H9 (cell line): Measurements from ENCODE around the gene RIT2. TPM values are rescaled to one million over a fixed set of nuclear protein-coding genes. Genes with fewer than 3 reads are reported as not detected.

Experiments
- DNase-seq: peaks from one replicate; pipeline ENCODE4 v3.0.0-alpha.2; 2017
- H2AFZ ChIP-seq: one replicate; pipeline ENCODE4 v1.6.1; 2013; ENCODE audit warnings: mild to moderate bottlenecking, low read length, control low read depth, moderate library complexity
- H2AK5ac ChIP-seq: 2 replicates; pipeline ENCODE4 v1.6.1; 2013; ENCODE audit warnings: low read length, control low read depth, mixed read lengths; ENCODE audit not compliant: insufficient read length
- H2BK120ac ChIP-seq: one replicate; pipeline ENCODE4 v1.6.1; 2013; ENCODE audit warnings: low read depth, mild to moderate bottlenecking, low read length, control low read depth, inconsistent platforms; ENCODE audit not compliant: poor library complexity, severe bottlenecking
- H2BK12ac ChIP-seq: 2 replicates; pipeline ENCODE4 v1.6.1; 2013; ENCODE audit warnings: low read length, control low read depth, mixed read lengths, low read depth; ENCODE audit not compliant: insufficient read length
- H2BK15ac ChIP-seq: 2 replicates; pipeline ENCODE4 v1.6.1; 2013; ENCODE audit warnings: low read depth, low read length, control low read depth
- H2BK20ac ChIP-seq: one replicate; pipeline ENCODE4 v1.6.1; 2013; ENCODE audit warnings: low read depth, mild to moderate bottlenecking, low read length, control low read depth, inconsistent platforms; ENCODE audit not compliant: poor library complexity, severe bottlenecking
- H2BK5ac ChIP-seq: 2 replicates; pipeline ENCODE4 v1.6.1; 2013; ENCODE audit warnings: low read length, control low read depth, mixed read lengths; ENCODE audit not compliant: insufficient read length
- H3K14ac ChIP-seq: 2 replicates; pipeline ENCODE4 v1.6.1; 2013; ENCODE audit warnings: low read length, control low read depth; ENCODE audit not compliant: insufficient read depth
- H3K18ac ChIP-seq: 2 replicates; pipeline ENCODE4 v1.6.1; 2013; ENCODE audit warnings: low read depth, mild to moderate bottlenecking, mixed read lengths, low read length, control low read depth; ENCODE audit not compliant: insufficient read length
- H3K23ac ChIP-seq: 2 replicates; pipeline ENCODE4 v1.6.1; 2013; ENCODE audit warnings: low read length, control low read depth, mixed read lengths, low read depth; ENCODE audit not compliant: insufficient read length
- H3K23me2 ChIP-seq: 2 replicates; pipeline ENCODE4 v1.6.1; 2013; ENCODE audit warnings: low read depth, mild to moderate bottlenecking, mixed read lengths, low read length, control low read depth; ENCODE audit not compliant: insufficient read length, poor library complexity, severe bottlenecking
- H3K27ac ChIP-seq: 2 replicates; pipeline ENCODE4 v1.5.1; 2013; ENCODE audit warnings: low read length, control low read depth, mixed read lengths, low read depth; ENCODE audit not compliant: insufficient read length
- H3K27me3 ChIP-seq: 2 replicates; pipeline ENCODE4 v1.6.1; 2013; ENCODE audit warnings: low read length, control low read depth, inconsistent platforms; ENCODE audit not compliant: insufficient read depth
- H3K4ac ChIP-seq: 2 replicates; pipeline ENCODE4 v1.6.1; 2013; ENCODE audit warnings: low read depth, mild to moderate bottlenecking, control low read depth, inconsistent platforms, low read length, moderate library complexity
- H3K4me1 ChIP-seq: 2 replicates; pipeline ENCODE4 v1.6.1; 2013; ENCODE audit warnings: low read length, control low read depth, inconsistent platforms; ENCODE audit not compliant: insufficient read depth
- H3K4me2 ChIP-seq: 2 replicates; pipeline ENCODE4 v1.6.1; 2013; ENCODE audit warnings: low read length, control low read depth, mixed read lengths; ENCODE audit not compliant: insufficient read length, insufficient read depth
- H3K56ac ChIP-seq: 2 replicates; pipeline ENCODE4 v1.6.1; 2013; ENCODE audit warnings: low read depth, mild to moderate bottlenecking, mixed read lengths, low read length, control low read depth; ENCODE audit not compliant: insufficient read length
- H3K79me1 ChIP-seq: 2 replicates; pipeline ENCODE4 v1.6.1; 2013; ENCODE audit warnings: low read depth, mild to moderate bottlenecking, moderate library complexity, low read length, control low read depth, inconsistent platforms; ENCODE audit not compliant: insufficient read depth, poor library complexity, severe bottlenecking
- H3K79me2 ChIP-seq: 2 replicates; pipeline ENCODE4 v1.6.1; 2013; ENCODE audit warnings: low read length, control low read depth, inconsistent platforms; ENCODE audit not compliant: insufficient read depth
- H3K9ac ChIP-seq: 2 replicates; pipeline ENCODE4 v1.6.1; 2013; ENCODE audit warnings: low read length, control low read depth, mixed read lengths; ENCODE audit not compliant: insufficient read length; ENCODE audit errors: extremely low read depth
- H3K9me3 ChIP-seq: one replicate; pipeline ENCODE4 v1.6.1; 2013; ENCODE audit warnings: low read depth, low read length, inconsistent platforms; ENCODE audit not compliant: control insufficient read depth
- H3T11ph ChIP-seq: one replicate; pipeline ENCODE4 v1.6.1; 2013; ENCODE audit warnings: mild to moderate bottlenecking, low read length, control low read depth, inconsistent platforms
- H4K20me1 ChIP-seq: one replicate; pipeline ENCODE4 v1.6.1; 2013; ENCODE audit not compliant: control insufficient read depth, insufficient read length, insufficient read depth
- H4K5ac ChIP-seq: 2 replicates; pipeline ENCODE4 v1.6.1; 2013; ENCODE audit warnings: low read depth, mild to moderate bottlenecking, mixed read lengths, low read length, control low read depth; ENCODE audit not compliant: insufficient read length
- H4K8ac ChIP-seq: replicated peaks from 2 replicates; pipeline ENCODE4 v1.6.1; 2013; ENCODE audit warnings: low read length, control low read depth, mixed read lengths, low read depth; ENCODE audit not compliant: insufficient read length
- H4K91ac ChIP-seq: 2 replicates; pipeline ENCODE4 v1.6.1; 2013; ENCODE audit warnings: low read depth, mild to moderate bottlenecking, moderate library complexity, mixed read lengths, low read length, control low read depth; ENCODE audit not compliant: insufficient read length
- H3K27ac Mint-ChIP-seq, 3 experiments: 2 replicates in 2 of 3; 3 replicates in 1 of 3; pipeline ENCODE4 v1.8.0; 2020 to 2021; ENCODE audit warnings: mixed read lengths in 3 of 3, mild to moderate bottlenecking in 1 of 3, moderate library complexity in 1 of 3
- H3K27me3 Mint-ChIP-seq: 2 replicates; pipeline ENCODE4 v1.8.0; 2021; ENCODE audit warnings: low read depth, mild to moderate bottlenecking, moderate library complexity, mixed read lengths
- H3K36me3 Mint-ChIP-seq, 3 experiments: 2 replicates in 2 of 3; 3 replicates in 1 of 3; pipeline ENCODE4 v1.8.0; 2020 to 2021; ENCODE audit warnings: low read depth in 3 of 3, mixed read lengths in 3 of 3; ENCODE audit not compliant: insufficient read depth in 1 of 3
- H3K4me1 Mint-ChIP-seq, 2 experiments: 2 replicates each; pipeline ENCODE4 v1.8.0; 2020; ENCODE audit warnings: mixed read lengths in 2 of 2
- H3K4me3 Mint-ChIP-seq, 2 experiments: 2 replicates in 1 of 2; 3 replicates in 1 of 2; pipeline ENCODE4 v1.8.0; 2020 to 2021; ENCODE audit warnings: mild to moderate bottlenecking in 2 of 2, mixed read lengths in 2 of 2, moderate library complexity in 1 of 2
- H3K9me3 Mint-ChIP-seq, 2 experiments: 2 replicates in 1 of 2; 3 replicates in 1 of 2; pipeline ENCODE4 v1.8.0; 2020; ENCODE audit warnings: mild to moderate bottlenecking in 2 of 2, mixed read lengths in 2 of 2, moderate library complexity in 1 of 2
- CTCF ChIP-seq: fragments of 200-600 bp; sonication (generic); conservative IDR thresholded peaks from 3 replicates; pipeline ENCODE4 v1.8.0; 2021; ENCODE audit warnings: antibody characterized with exemption, mild to moderate bottlenecking
- WGBS: extraction: QIAGEN DNeasy Blood & Tissue Kit; methylation state at CpG from one replicate; pipeline ENCODE4 v1.1.7; 2013; ENCODE audit warnings: missing lambda C conversion rate, low lambda C conversion rate, mixed read lengths; ENCODE audit not compliant: insufficient read length; ENCODE audit errors: extremely low coverage; 5-methylcytosine and 5-hydroxymethylcytosine counted together
- total RNA-seq: library from RNA; stranded (reverse); gene quantifications from 2 replicates; pipeline ENCODE4 v1.2.1, GENCODE V29; 2021

Gene RIT2
- total RNA-seq, 1 experiment from 2014 or later = 1.2 TPM

- no peak overlapping the region for H2BK20ac ChIP-seq
- H4K5ac ChIP-seq = no peak overlapping the region
- H4K8ac ChIP-seq = no peak overlapping the region
- H3K79me2 ChIP-seq = no peaks in the 10 kb centered on the region
- no peak overlapping the region for H3K27ac ChIP-seq
- no peak for DNase-seq
- Mint-ChIP-seq H3K4me1 (peaks cover 0 to 3% of the 10 kb centered on the region in 2 experiments; a peak in 2 of 4 replicates), H3K9me3 (peaks cover 8 to 13% of the 10 kb centered on the region in 2 experiments; a peak in 4 of 5 replicates), H3K27me3 (no peaks in the 10 kb centered on the region), H3K27ac (no peak overlapping the region), H3K36me3 (peaks cover 2 to 12% (median 4%) of the 10 kb centered on the region in 3 experiments; a peak in 6 of 7 replicates), H3K4me3 (no peak overlapping the region)
- no peak overlapping the region for H3K4ac ChIP-seq
- no peak overlapping the region for H3K18ac ChIP-seq
- no peak overlapping the region for H2BK12ac ChIP-seq
- no peak overlapping the region for H2AK5ac ChIP-seq
- TF ChIP-seq CTCF = no peak
- H3K14ac ChIP-seq = no peak overlapping the region
- no peak overlapping the region for H4K91ac ChIP-seq
- H3K79me1 ChIP-seq = no peaks in the 10 kb centered on the region
- no peaks in the 10 kb centered on the region for H3K9me3 ChIP-seq
- no peak overlapping the region for H2BK5ac ChIP-seq
- H3K23me2 ChIP-seq = no peaks in the 10 kb centered on the region
- H2BK15ac ChIP-seq = no peak overlapping the region
- H3K56ac ChIP-seq = no peak overlapping the region
- no peak overlapping the region for H2BK120ac ChIP-seq
- no peak overlapping the region for H3K9ac ChIP-seq
- H3K23ac ChIP-seq = no peak overlapping the region
- H3K27me3 ChIP-seq = no peaks in the 10 kb centered on the region
- H3T11ph ChIP-seq = no peak overlapping the region
- no peak overlapping the region for H2AFZ ChIP-seq
- H3K4me2 ChIP-seq = no peak overlapping the region
- no peaks in the 10 kb centered on the region for H4K20me1 ChIP-seq
- H3K4me1 ChIP-seq = no peaks in the 10 kb centered on the region
- no CpG with 5 or more reads among the region's 2 CpGs for WGBS
Observed at GRCh38 chr18:43141208-43141607, 25.7 kb upstream of the RIT2 start.
